NCI-H1417 treated with DMSO at 0.1 percent for 48 hours (cell line): Measurements from ENCODE around the gene DSCAM.

Experiments used
- DNase-seq: peaks from one replicate; lab custom pipeline; 2025; lab: John Stamatoyannopoulos, UW

Gene DSCAM

DNA sequence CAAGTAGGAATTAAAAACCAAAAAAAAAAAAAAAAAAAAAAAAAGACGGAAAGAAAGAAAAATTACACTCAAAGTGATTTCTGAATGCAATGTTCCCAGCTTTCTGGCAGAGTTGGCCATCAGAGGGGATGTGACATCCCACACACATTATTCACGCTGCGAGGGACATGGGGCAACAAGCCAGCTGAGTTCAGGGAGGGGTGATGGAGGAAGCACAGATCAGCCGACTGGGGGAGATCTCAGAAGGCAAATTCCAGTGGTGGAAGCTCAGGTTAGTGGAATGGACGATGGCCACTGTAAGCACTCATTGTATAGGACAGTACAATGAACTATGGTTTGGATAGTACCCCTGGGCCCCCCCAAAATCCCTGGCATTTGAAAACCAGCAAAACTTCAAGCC lies 667.8 kb downstream of the DSCAM start:
- DNase-seq = no peak

DNA sequence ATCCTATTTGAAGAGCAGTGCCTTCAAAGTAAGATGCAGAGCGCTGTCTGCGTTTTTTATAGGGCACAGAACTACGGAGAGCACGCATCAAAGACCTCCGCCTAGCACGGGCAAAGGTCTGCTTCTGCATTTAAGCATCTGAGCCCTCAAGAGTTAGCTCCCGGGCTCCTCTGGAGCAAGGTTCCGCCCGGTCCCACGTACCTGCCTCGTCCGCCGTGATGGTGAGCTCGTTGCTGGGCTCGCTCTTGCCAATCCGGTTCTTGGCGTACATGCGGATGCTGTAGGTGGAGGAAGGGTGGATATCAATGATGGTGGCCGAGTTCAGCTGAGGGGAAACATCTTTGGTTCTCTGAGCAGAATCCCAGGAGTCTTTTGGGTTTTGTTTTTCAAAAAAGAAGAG lies 668.2 kb downstream of the DSCAM start:
- DNase-seq = no peak

DNA sequence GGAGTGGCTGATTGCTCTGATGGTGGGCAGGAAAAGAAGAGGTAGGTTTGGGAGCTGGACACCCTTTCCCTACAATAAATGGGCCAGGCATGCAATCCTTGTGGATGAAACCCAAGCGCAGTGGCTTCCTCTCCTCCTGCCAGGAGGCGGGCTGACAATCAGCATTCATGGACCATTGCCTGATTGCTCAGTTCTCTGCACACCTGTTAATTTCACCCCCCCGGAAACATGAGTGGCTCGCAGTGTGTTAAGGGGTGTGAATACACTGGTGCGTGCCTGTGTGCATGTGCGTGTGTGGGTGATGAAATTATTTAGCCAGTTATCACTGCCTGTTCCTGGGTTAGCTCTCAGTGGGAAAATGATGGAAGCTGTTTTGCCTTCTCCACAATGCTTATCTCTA lies 669.0 kb downstream of the DSCAM start:
- no peak for DNase-seq

DNA sequence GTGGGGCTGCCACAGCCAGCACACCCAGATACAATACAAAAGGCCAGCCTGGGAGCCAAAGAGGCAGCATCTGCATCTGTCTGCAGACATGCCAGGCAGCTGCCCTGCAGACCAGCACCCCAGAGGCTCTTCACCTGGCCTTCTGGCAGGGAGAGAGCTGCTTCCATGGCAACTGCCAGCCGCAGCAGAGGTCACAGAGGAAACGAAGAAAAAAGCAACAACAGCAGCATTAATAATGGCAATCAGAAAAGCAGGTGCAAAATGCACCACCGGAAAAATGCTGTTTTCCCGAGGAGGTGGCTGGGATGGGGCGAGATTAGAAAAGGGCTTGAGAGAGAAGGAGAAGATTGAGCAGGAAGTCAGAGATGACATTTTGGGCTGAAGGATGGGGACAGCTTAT lies 670.2 kb downstream of the DSCAM start:
- peak; percentile 97 for DNase-seq

DNA sequence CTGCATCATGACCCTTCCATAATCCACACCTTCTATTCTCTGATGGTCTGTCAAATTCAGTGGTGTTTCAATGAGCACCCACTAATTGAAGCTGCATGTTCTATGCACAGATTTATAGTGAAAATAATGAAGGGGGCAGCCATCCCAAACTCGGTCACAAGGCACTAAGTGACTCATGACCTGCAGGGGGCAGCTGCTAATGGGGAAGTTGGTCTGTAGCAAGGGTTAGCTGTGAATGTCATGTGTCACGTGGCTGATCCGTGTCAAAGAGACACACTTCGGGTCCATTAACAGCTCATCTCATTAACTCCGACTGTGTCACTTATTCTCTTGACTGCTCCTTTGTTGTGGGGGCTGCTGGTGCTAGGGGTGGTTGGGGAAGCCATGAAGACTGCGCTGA lies 673.1 kb downstream of the DSCAM start:
- DNase-seq = no peak

DNA sequence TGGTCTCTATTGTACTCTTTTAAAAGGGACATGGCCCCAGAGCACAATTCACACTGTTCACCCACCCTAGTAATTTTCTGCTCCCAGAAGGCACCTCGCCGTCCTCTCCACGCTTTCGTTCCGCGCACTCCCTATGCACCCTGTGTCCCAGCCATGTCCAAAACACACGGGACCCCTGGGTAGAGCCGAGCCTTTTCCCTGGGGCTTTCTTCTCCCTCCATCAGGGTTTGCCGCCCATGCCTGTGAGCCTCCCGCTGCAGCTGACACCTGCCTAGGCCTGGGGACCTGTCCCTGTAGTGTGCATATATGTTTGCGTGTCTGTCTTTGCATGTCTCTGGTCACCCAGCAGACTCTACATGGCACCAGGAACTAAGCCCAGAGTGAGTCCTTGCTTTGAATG lies 677.0 kb downstream of the DSCAM start:
- DNase-seq = no peak

DNA sequence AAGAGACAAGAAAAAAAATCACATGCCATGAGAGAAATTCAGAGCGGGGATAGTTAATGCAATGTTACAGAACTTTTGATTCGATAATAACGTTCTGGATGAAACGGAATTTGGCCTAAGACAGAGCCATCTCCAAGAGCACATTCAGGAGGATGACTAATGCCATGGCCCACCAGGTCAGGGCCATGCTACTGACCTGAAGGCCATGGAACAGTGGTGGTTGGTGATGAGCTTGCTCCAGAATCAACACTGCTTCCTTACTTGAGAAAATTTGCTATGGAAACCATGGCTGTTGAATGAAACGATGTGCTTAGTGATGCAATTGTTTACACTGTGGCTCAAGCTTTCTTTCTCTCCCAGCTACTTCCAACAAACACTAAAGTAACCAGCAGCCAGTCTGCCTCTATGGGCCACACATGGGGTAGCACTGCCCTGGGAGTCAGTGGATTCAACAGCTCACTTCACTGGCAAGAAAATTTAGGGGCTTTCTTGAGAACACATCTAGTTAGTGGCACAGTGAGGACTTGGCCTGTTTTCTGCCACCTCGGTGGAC lies 680.6 kb downstream of the DSCAM start:
- no peak for DNase-seq

DNA sequence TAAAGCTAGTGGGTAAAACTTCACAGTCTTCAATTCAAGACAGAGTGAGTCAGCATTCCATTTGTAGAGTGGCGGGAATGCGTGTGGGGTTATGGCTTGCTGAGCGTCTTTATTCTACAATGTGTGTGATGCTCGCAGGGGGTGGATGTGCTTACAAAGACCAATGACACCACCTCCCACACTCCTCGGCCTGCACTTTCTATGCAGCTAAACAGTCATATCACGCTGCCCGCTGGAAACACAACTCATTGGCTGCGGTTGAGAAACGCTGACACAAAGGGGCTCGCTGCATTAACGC lies 681.2 kb downstream of the DSCAM start:
- no peak for DNase-seq

DNA sequence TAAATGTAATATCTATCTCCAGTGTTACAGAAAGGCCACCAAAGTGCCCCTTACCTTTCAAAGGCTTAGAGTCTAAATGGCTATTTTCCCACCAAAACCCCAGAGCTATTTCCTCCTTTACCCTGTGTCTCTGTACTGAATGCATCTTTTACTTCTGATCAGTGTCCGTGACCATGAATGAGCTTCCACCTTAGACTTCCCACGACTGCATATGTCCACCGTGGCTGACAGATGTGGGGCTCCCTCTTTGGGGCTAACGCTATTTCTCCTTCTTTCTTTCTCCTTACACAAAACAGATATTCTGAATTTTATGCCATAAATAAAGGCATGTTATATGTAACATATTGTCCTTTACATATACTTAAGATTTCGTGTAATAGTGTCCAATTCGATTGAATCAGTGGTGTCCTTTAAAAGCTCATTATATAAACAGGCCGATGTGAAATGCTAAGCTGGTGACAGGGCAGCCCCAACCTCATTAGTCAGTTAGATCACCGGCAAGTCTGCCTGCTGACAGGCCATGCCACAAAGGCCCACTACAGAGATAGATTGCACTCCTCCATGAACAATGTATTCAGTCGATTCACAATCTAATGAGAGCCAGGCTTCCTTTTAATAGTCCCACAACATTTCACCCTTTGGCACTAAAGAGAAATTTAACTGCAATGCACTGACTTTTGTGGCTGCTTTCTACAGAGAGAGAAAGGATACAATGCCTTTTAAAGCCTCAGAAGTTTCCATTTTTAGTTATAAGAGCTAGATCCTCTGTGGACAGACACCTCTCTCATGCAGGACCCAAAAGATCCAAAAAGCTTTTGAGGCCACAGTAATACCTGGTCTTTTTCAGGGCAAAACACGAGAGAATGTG lies 681.8 kb downstream of the DSCAM start:
- DNase-seq = no peak

DNA sequence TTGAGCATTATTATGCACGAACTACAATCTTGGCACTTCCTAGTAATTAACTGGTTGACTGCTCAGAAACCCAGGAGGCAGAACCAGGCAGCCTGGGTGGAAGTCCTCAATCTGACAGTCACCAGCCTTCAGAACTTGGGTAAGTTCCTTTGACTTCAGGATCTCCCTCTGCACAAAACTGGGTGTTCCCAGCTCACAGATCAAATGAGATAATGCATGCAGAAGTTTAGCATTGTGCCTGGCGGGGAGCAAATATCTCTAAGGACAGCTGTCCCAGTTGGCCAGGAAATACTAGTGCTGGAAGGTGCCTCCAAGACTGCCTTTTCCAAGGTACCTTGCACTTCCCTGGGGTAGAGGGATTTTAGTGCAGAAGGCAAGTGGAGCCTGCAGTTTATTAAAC lies 684.9 kb downstream of the DSCAM start:
- DNase-seq = no peak

DNA sequence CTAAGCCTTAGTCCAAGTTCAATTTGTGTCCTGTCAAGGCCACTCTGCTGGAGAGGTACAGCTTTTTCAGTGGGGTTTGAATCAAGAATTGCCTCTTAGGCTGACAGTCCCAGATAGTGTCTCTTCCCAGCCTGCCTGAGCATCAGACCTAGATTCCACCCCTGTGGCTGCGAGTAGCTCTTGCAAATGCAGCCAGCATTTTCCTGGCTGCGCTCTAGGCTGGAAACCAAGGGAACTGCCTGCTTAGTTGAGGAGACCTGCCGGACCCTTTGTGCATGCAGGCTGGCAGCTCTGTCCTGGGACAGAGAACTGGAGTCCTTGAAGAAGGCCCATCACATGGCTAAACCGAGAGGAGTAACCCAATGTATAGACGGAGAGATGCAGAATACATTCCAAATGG lies 686.0 kb downstream of the DSCAM start:
- DNase-seq = no peak

DNA sequence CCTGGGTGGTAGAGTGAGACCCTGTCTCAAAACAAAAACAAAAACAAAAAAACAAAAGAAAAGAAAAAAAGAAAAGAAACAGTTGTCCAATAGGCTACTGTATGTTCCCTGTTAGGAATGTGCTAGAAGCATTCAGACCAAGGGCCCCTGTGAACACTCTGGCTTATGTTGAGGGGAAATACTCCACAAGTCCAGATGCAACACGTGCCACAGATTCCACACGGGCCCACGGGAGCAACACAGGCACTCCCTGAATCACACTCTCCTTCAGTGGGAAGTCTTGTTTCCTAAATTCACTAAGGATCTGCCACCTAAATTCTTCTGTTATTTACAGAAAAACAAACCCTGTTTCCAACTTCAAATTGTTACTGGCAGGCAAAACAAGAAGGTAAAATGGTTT lies 688.6 kb downstream of the DSCAM start:
- no peak for DNase-seq

DNA sequence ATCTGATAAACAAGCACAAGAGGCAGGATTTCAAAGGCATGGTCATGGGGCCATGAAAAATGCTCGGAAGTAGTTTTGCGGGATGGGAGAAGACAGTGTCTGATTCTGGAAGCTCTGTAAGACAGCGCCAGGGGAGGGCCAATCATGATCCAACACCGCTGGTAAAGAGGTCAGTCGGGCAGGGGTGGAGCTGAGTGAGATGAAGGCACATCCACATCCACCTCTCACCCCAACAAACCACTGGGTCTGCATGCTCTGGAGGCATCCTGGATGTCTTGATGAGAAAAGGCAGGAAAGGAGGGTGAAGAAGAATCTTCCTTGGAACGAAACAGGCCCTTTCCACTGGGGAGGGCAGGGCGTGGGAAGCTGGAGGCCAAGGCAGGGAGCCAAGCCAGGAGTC lies 691.4 kb downstream of the DSCAM start:
- no peak for DNase-seq

DNA sequence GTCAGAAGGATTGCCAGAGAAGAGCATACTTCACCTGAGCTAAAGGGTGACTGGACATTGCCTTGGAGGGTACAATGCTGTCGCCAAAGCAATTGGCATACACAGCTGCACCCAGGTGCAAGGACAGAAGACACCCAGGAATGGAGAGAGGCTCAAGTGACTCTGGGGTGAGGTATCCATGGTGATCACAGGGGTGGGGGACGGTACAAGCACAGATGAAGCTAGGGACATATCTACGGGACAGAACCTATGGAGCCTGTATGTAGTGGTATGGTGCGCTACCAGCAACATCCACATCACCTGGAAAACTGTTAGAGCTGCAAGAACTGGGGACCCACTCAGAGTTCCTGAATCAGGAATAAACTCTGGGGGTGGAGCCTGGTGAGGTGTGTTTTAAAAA lies 693.6 kb downstream of the DSCAM start:
- DNase-seq = no peak

DNA sequence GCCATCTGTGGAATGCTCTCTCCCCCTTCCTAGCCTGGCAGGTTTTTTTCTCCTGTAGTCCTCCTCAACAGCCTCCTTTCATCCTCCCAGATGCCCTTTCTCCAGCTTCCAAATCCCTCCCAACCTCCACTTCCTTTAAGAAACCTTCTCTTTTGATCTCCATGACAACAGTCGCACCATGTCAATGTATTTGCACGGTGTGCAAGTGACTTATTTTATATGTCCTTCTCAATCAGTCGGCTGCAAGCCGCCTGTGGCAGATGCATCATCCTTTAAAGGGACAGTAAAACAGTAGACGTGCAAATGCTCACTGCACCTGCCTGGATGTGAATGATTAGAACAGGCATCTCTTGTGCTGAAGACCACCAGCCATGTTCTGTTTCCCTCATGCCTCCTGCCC lies 694.5 kb downstream of the DSCAM start:
- DNase-seq = no peak

DNA sequence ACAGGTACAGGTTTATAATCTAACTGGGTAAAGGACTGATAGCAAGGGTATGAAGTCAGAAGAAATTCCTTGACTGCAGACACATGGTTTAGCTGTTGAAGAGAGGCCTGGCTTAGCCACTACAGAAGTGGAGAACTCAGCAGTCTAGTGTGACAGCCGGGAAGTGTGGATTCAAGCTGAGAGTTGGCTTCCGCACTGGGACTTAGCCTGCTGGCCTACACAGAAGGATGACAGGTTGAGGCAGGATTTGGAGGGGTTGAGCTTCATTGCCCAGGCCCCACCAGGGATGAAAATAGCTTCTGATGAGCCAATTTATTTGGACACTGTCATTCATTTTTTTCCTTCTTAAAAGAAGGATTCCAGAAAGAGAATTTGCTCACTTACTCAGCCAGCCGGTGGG lies 695.3 kb downstream of the DSCAM start:
- no peak for DNase-seq

DNA sequence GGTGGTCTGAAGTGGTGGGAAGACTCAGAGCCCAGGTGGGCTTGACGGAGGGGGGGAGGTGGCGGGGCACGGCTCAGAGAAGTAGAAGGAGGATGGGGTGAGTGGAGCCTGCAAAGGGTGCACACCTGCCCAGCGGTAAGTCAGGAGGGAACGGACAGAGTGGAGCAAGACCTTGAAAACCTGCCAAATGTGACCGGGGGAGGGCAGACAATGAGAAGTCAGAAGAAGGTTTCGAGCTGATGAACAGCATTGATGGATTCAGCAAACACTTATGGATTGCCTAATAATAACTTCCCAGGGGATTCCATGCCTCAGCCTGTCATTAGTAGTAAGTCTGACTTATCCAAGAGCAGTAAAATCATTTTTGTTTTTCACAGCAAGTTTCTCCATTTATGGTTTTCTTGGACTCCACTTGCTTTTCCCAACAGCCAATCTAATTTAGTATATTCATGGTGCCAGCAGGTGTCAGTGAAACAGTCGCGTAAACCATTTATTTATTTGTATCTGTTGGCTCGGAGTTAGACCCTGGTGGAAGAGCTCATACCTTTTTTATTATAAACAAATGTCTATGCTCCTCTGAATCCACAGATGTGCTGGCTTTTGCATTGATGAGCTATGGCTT lies 700.6 kb downstream of the DSCAM start:
- peak; percentile 38 for DNase-seq

DNA sequence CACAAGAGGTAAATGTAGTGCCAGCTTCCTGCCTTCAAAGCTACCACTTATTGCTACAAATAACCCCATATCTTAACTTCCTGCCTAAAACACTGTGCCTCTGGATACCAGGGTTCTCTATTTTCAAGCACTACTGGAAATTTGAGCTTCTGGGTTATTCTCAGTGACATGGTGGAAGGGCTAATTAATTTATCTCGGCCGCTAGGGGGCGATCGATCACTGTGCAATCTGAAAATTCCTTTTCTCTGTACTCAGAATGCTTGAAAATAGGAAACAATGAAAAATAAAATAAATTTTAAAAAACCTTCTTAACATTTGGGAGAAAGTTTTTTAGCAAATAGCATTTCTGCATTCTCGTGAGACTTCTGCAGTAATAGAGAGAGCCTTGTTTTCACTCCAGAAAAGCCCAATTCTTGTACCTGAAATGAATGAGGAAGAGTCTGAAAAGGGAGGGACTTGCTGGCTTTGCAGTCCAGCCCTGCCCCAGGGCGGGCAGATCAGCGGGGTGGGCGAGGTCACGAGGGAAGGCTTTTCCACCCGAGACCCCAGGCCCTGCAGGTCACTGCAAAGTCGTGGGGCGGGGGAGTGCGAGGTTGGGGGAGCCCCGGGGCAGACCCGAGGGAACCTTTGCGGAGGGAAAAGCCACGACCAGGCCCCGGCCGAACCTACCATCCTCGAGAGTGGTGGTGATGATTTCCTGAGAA lies 703.0 kb downstream of the DSCAM start:
- no peak for DNase-seq

DNA sequence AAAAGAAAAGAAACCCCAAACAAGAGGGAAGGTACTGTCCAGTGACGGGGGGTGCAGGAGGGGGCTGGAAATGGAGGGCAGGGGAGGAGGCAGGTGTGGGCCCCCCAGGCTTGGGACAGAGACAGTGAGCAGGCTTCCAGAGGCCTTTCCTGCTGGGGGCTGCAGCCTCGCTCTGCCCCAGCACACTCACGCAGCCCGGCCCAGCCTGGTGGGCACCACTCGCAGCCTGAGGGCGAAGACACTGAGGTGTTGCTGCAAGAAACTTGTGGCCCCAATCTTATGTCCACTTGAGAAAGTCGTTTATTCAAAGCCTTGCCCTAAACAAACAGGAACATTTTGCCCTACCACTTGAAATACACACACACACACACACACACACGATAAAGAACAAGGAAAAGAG lies 705.3 kb downstream of the DSCAM start:
- no peak for DNase-seq

DNA sequence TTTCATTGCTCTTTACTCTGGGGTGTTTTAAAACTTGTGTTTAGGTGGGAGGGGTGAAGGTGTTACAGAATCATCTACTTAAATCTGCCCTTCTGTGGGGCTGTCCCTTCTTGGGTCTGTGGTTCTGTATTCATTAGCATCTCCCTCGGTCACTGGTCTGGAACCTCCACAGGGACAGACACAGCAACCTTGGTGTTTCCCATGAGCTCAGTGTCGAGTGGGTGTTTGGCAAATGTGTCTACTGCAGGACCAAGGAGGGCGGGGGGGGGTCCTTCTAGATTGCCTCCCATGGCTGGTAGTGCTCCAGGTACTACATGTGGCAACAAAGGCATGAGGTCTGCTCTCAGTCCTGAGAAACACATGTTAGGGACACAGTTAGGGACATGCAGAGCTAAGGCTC lies 706.3 kb downstream of the DSCAM start:
- no peak for DNase-seq

DNA sequence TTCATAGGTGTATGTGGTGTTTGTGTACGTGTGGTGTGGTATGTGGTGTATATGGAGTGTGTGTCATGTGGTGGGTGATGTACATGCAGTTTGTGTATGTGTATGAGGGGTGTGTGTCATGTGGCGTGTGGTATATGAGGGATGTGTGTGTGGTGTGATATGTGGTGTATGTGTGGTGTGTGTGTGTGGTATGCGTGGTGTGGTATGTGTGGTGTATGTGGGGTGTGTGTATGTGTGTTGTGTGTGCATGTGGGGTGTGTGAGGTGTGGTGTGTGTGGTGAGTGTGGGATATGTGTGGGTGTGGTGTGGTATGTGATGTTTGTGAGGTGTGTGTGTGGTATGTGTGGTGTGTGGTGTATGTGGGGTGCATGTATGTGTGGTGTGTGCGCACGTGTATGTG lies 707.3 kb downstream of the DSCAM start:
- DNase-seq = no peak

DNA sequence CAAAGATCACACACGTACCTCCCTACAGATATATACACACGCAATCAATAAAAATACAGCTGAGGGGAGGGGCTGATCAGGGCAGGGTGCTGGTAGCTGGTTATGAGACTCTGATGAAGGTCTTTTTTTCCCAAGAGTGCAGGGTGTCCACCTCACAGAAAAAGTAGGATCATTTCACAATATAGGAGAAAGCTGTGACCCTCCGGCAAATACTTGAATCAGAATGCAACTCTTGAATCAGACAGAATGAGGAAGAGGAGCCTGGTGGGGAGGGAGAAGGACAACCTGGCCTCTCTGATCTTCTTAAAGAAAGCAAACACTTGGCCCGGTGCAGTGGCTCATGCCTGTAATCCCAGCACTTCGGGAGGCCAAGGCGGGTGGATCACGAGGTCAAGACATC lies 710.4 kb downstream of the DSCAM start:
- DNase-seq = no peak
